Measurements from ENCODE around the gene COPG1.

The COPG1 gene

GRCh38 chr3:129259612-129260477, 10.4 kb downstream of the COPG1 start:
- no peak overlapping the region for H3K18ac ChIP-seq (ENCODE audit: low read depth in 1 of 2, low read length in 2 of 2)
- H3K4me1 ChIP-seq (ENCODE audit: control insufficient read depth, insufficient read depth, low read depth, low read length) = no peaks in the 10 kb centered on the region
- no peak overlapping the region for H2BK120ac ChIP-seq (ENCODE audit: low read depth, low read length)
- no peak overlapping the region for H2BK5ac ChIP-seq (ENCODE audit: low read depth, low read length, poor library complexity, severe bottlenecking)
- peaks cover 91 to 96% of the 10 kb centered on the region in 2 experiments for H3K36me3 ChIP-seq (ENCODE audit: control insufficient read depth in 1 of 2, insufficient read depth in 2 of 2, low read depth in 1 of 2, low read length in 2 of 2)
- no peak overlapping the region for H2AK5ac ChIP-seq (ENCODE audit: low read length, severe bottlenecking)
- H3K4me3 ChIP-seq (ENCODE audit: insufficient read depth in 1 of 2, low read depth in 1 of 2, low read length in 2 of 2) = no peak overlapping the region
- no peak overlapping the region for H3K4me2 ChIP-seq (ENCODE audit: low read length, poor library complexity, severe bottlenecking)
- H2AFZ ChIP-seq (ENCODE audit: low read depth, low read length) = no peak overlapping the region
- no peak overlapping the region for H4K91ac ChIP-seq (ENCODE audit: low read length)
- DNase-seq = no peak
- 99% methylated on average over 7 of the region's 7 CpGs for WGBS
- no peak overlapping the region for H2BK12ac ChIP-seq (ENCODE audit: low read length in 2 of 2)
- no peak overlapping the region for H3K9ac ChIP-seq (ENCODE audit: low read length)
- no peak overlapping the region for H3K4ac ChIP-seq (ENCODE audit: low read depth in 1 of 2, low read length in 2 of 2)
- no peaks in the 10 kb centered on the region for H3K9me3 ChIP-seq (ENCODE audit: control insufficient read depth, low read length)
- H4K8ac ChIP-seq (ENCODE audit: low read length) = no peak overlapping the region
- H3K23ac ChIP-seq (ENCODE audit: low read length in 2 of 2) = no peak overlapping the region
- H3K14ac ChIP-seq (ENCODE audit: low read length in 2 of 2) = no peak overlapping the region
- H3K79me1 ChIP-seq (replicated peaks; ENCODE audit: low read length, poor library complexity, severe bottlenecking) = peaks cover 49% of the 10 kb centered on the region
- H2BK15ac ChIP-seq (ENCODE audit: low read depth, poor library complexity, severe bottlenecking) = no peak overlapping the region
- H3K27ac ChIP-seq (ENCODE audit: low read length, poor library complexity, severe bottlenecking) = no peak overlapping the region
- no peaks in the 10 kb centered on the region for H3K27me3 ChIP-seq (ENCODE audit: control insufficient read depth in 1 of 2, insufficient read depth in 1 of 2, low read length in 2 of 2)

GRCh38 chr3:129260606-129261005, 11.2 kb downstream of the COPG1 start:
- no peak overlapping the region for H4K8ac ChIP-seq (ENCODE audit: low read length)
- no peak overlapping the region for H3K4me3 ChIP-seq (ENCODE audit: insufficient read depth in 1 of 2, low read depth in 1 of 2, low read length in 2 of 2)
- H3K23ac ChIP-seq (ENCODE audit: low read length in 2 of 2) = no peak overlapping the region
- no peak overlapping the region for H4K91ac ChIP-seq (ENCODE audit: low read length)
- H3K79me1 ChIP-seq (replicated peaks; ENCODE audit: low read length, poor library complexity, severe bottlenecking) = peaks cover 47% of the 10 kb centered on the region
- no peak overlapping the region for H3K18ac ChIP-seq (ENCODE audit: low read depth in 1 of 2, low read length in 2 of 2)
- H2AK5ac ChIP-seq (ENCODE audit: low read length, severe bottlenecking) = no peak overlapping the region
- no peak overlapping the region for H3K9ac ChIP-seq (ENCODE audit: low read length)
- H2BK120ac ChIP-seq (ENCODE audit: low read depth, low read length) = no peak overlapping the region
- H3K4me2 ChIP-seq (ENCODE audit: low read length, poor library complexity, severe bottlenecking) = no peak overlapping the region
- H3K9me3 ChIP-seq (ENCODE audit: control insufficient read depth, low read length) = no peaks in the 10 kb centered on the region
- H3K27ac ChIP-seq (ENCODE audit: low read length, poor library complexity, severe bottlenecking) = no peak overlapping the region
- H3K27me3 ChIP-seq (ENCODE audit: control insufficient read depth in 1 of 2, insufficient read depth in 1 of 2, low read length in 2 of 2) = no peaks in the 10 kb centered on the region
- DNase-seq = no peak
- no peak overlapping the region for H3K4ac ChIP-seq (ENCODE audit: low read depth in 1 of 2, low read length in 2 of 2)
- H2BK5ac ChIP-seq (ENCODE audit: low read depth, low read length, poor library complexity, severe bottlenecking) = no peak overlapping the region
- H2AFZ ChIP-seq (ENCODE audit: low read depth, low read length) = no peak overlapping the region
- no peak overlapping the region for H3K14ac ChIP-seq (ENCODE audit: low read length in 2 of 2)
- peaks cover 91 to 95% of the 10 kb centered on the region in 2 experiments for H3K36me3 ChIP-seq (ENCODE audit: control insufficient read depth in 1 of 2, insufficient read depth in 2 of 2, low read depth in 1 of 2, low read length in 2 of 2)
- 98% methylated on average over 11 of the region's 11 CpGs for WGBS
- H2BK12ac ChIP-seq (ENCODE audit: low read length in 2 of 2) = no peak overlapping the region
- peaks cover 3% of the 10 kb centered on the region for H3K4me1 ChIP-seq (ENCODE audit: control insufficient read depth, insufficient read depth, low read depth, low read length)
- H2BK15ac ChIP-seq (ENCODE audit: low read depth, poor library complexity, severe bottlenecking) = no peak overlapping the region

GRCh38 chr3:129261894-129262293, 12.5 kb downstream of the COPG1 start:
- no peaks in the 10 kb centered on the region for H3K27me3 ChIP-seq (ENCODE audit: control insufficient read depth in 1 of 2, insufficient read depth in 1 of 2, low read length in 2 of 2)
- no peak for DNase-seq
- peaks cover 3% of the 10 kb centered on the region for H3K4me1 ChIP-seq (ENCODE audit: control insufficient read depth, insufficient read depth, low read depth, low read length)
- no peak overlapping the region for H2BK120ac ChIP-seq (ENCODE audit: low read depth, low read length)
- no peak overlapping the region for H3K14ac ChIP-seq (ENCODE audit: low read length in 2 of 2)
- H3K4ac ChIP-seq (ENCODE audit: low read depth in 1 of 2, low read length in 2 of 2) = no peak overlapping the region
- H3K9me3 ChIP-seq (ENCODE audit: control insufficient read depth, low read length) = no peaks in the 10 kb centered on the region
- no peak overlapping the region for H2BK15ac ChIP-seq (ENCODE audit: low read depth, poor library complexity, severe bottlenecking)
- H3K9ac ChIP-seq (ENCODE audit: low read length) = no peak overlapping the region
- no peak overlapping the region for H3K23ac ChIP-seq (ENCODE audit: low read length in 2 of 2)
- no peak overlapping the region for H2AK5ac ChIP-seq (ENCODE audit: low read length, severe bottlenecking)
- no peak overlapping the region for H3K27ac ChIP-seq (ENCODE audit: low read length, poor library complexity, severe bottlenecking)
- peaks cover 41% of the 10 kb centered on the region for H3K79me1 ChIP-seq (replicated peaks; ENCODE audit: low read length, poor library complexity, severe bottlenecking)
- WGBS = 100% methylated on average over 1 of the region's 3 CpGs
- H4K8ac ChIP-seq (ENCODE audit: low read length) = no peak overlapping the region
- no peak overlapping the region for H3K4me2 ChIP-seq (ENCODE audit: low read length, poor library complexity, severe bottlenecking)
- no peak overlapping the region for H2BK5ac ChIP-seq (ENCODE audit: low read depth, low read length, poor library complexity, severe bottlenecking)
- H2AFZ ChIP-seq (ENCODE audit: low read depth, low read length) = no peak overlapping the region
- H3K36me3 ChIP-seq (ENCODE audit: control insufficient read depth in 1 of 2, insufficient read depth in 2 of 2, low read depth in 1 of 2, low read length in 2 of 2) = peaks cover 88 to 95% of the 10 kb centered on the region in 2 experiments
- no peak overlapping the region for H2BK12ac ChIP-seq (ENCODE audit: low read length in 2 of 2)
- H3K18ac ChIP-seq (ENCODE audit: low read depth in 1 of 2, low read length in 2 of 2) = no peak overlapping the region
- H3K4me3 ChIP-seq (ENCODE audit: insufficient read depth in 1 of 2, low read depth in 1 of 2, low read length in 2 of 2) = no peak overlapping the region
- no peak overlapping the region for H4K91ac ChIP-seq (ENCODE audit: low read length)

- 97% methylated on average over 6 of the region's 6 CpGs for WGBS
- no peak overlapping the region for H2BK12ac ChIP-seq (ENCODE audit: low read length in 2 of 2)
- no peak overlapping the region for H3K4me2 ChIP-seq (ENCODE audit: low read length, poor library complexity, severe bottlenecking)
- DNase-seq = no peak
- H2BK5ac ChIP-seq (ENCODE audit: low read depth, low read length, poor library complexity, severe bottlenecking) = no peak overlapping the region
- no peak overlapping the region for H3K4me3 ChIP-seq (ENCODE audit: insufficient read depth in 1 of 2, low read depth in 1 of 2, low read length in 2 of 2)
- H4K8ac ChIP-seq (ENCODE audit: low read length) = no peak overlapping the region
- H3K23ac ChIP-seq (ENCODE audit: low read length in 2 of 2) = no peak overlapping the region
- H2BK15ac ChIP-seq (ENCODE audit: low read depth, poor library complexity, severe bottlenecking) = no peak overlapping the region
- H3K14ac ChIP-seq (ENCODE audit: low read length in 2 of 2) = no peak overlapping the region
- no peaks in the 10 kb centered on the region for H3K27me3 ChIP-seq (ENCODE audit: control insufficient read depth in 1 of 2, insufficient read depth in 1 of 2, low read length in 2 of 2)
- H2AFZ ChIP-seq (ENCODE audit: low read depth, low read length) = no peak overlapping the region
- no peak overlapping the region for H3K9ac ChIP-seq (ENCODE audit: low read length)
- peaks cover 3% of the 10 kb centered on the region for H3K4me1 ChIP-seq (ENCODE audit: control insufficient read depth, insufficient read depth, low read depth, low read length)
- H3K79me1 ChIP-seq (replicated peaks; ENCODE audit: low read length, poor library complexity, severe bottlenecking) = peaks cover 39% of the 10 kb centered on the region
- H3K9me3 ChIP-seq (ENCODE audit: control insufficient read depth, low read length) = no peaks in the 10 kb centered on the region
- H4K91ac ChIP-seq (ENCODE audit: low read length) = no peak overlapping the region
- peaks cover 87 to 95% of the 10 kb centered on the region in 2 experiments for H3K36me3 ChIP-seq (ENCODE audit: control insufficient read depth in 1 of 2, insufficient read depth in 2 of 2, low read depth in 1 of 2, low read length in 2 of 2)
- H3K4ac ChIP-seq (ENCODE audit: low read depth in 1 of 2, low read length in 2 of 2) = no peak overlapping the region
- no peak overlapping the region for H3K27ac ChIP-seq (ENCODE audit: low read length, poor library complexity, severe bottlenecking)
- no peak overlapping the region for H2BK120ac ChIP-seq (ENCODE audit: low read depth, low read length)
- H2AK5ac ChIP-seq (ENCODE audit: low read length, severe bottlenecking) = no peak overlapping the region
- H3K18ac ChIP-seq (ENCODE audit: low read depth in 1 of 2, low read length in 2 of 2) = no peak overlapping the region
Observed at GRCh38 chr3:129263161-129263910, 13.9 kb downstream of the COPG1 start.
